Measurements from ENCODE around the gene LCT.
"Not testable (repeated sequence)": the region's sequence is repeated elsewhere in the genome, so short reads cannot be mapped to it uniquely, and the experiment has no call there.

LCT gene

GRCh38 chr2:135812907-135813511 is 24.0 kb downstream of the LCT start:
- Histone ChIP-seq H3K36me3 (ENCODE audit: control insufficient read depth, low read depth, low read length) (no peaks in the 10 kb centered on the region), H3K9ac (ENCODE audit: low read length) (no peak overlapping the region), H3K4me1 (ENCODE audit: control insufficient read depth, low read depth, low read length) (no peaks in the 10 kb centered on the region), H3K27me3 (ENCODE audit: control insufficient read depth, insufficient read depth, low read length) (no peaks in the 10 kb centered on the region), H3K27ac (ENCODE audit: low read length) (no peak overlapping the region), H3K4me3 (ENCODE audit: low read length) (no peak overlapping the region), H3K9me3 (ENCODE audit: control insufficient read depth, low read depth, low read length) (no peaks in the 10 kb centered on the region)

GRCh38 chr2:135807874-135808273 is 29.1 kb downstream of the LCT start:
- H3K4me3 ChIP-seq (ENCODE audit: low read length); H3K4me1 ChIP-seq (ENCODE audit: control insufficient read depth, low read depth, low read length); H3K36me3 ChIP-seq (ENCODE audit: control insufficient read depth, low read depth, low read length); H3K9me3 ChIP-seq (ENCODE audit: control insufficient read depth, low read depth, low read length); H3K27me3 ChIP-seq (ENCODE audit: control insufficient read depth, insufficient read depth, low read length); H3K9ac ChIP-seq (ENCODE audit: low read length); H3K27ac ChIP-seq (ENCODE audit: low read length): not testable (repeated sequence)

DNA sequence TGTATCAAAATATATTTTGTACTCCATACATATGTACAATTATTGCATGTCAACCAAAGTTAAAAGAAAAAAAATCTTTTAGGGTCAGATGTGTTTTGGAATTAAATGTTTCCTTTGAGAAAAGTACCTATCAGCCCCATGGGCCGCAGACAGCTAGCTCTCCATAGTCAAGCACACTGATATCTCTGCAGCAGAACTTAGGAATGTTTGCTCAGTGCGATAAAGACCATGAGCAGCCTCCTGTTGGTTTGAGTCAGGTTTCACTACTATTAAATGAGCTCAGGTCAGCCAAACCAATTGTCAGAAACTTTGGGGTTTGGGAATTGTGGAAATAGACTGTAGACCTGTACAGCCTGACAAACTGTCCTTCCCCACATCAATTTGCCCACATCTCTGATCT is 33.7 kb downstream of the LCT start:
- no peaks in the 10 kb centered on the region for H3K27me3 ChIP-seq (ENCODE audit: control insufficient read depth, insufficient read depth, low read length)
- H3K9ac ChIP-seq (ENCODE audit: low read length) = no peak overlapping the region
- no peaks in the 10 kb centered on the region for H3K4me1 ChIP-seq (ENCODE audit: control insufficient read depth, low read depth, low read length)
- H3K4me3 ChIP-seq (ENCODE audit: low read length) = no peak overlapping the region
- H3K9me3 ChIP-seq (ENCODE audit: control insufficient read depth, low read depth, low read length) = no peaks in the 10 kb centered on the region
- H3K27ac ChIP-seq (ENCODE audit: low read length) = no peak overlapping the region
- no peaks in the 10 kb centered on the region for H3K36me3 ChIP-seq (ENCODE audit: control insufficient read depth, low read depth, low read length)

- H3K4me3 ChIP-seq (ENCODE audit: low read length) = no peak overlapping the region
- H3K4me1 ChIP-seq (ENCODE audit: control insufficient read depth, low read depth, low read length) = no peaks in the 10 kb centered on the region
- no peaks in the 10 kb centered on the region for H3K36me3 ChIP-seq (ENCODE audit: control insufficient read depth, low read depth, low read length)
- no peaks in the 10 kb centered on the region for H3K9me3 ChIP-seq (ENCODE audit: control insufficient read depth, low read depth, low read length)
- no peaks in the 10 kb centered on the region for H3K27me3 ChIP-seq (ENCODE audit: control insufficient read depth, insufficient read depth, low read length)
- H3K27ac ChIP-seq (ENCODE audit: low read length) = no peak overlapping the region
- H3K9ac ChIP-seq (ENCODE audit: low read length) = no peak overlapping the region
Observed at GRCh38 chr2:135802350-135802749, 34.6 kb downstream of the LCT start.

GRCh38 chr2:135800513-135801460 is 36.2 kb downstream of the LCT start:
- Histone ChIP-seq H3K4me3 (ENCODE audit: low read length) (no peak overlapping the region), H3K9ac (ENCODE audit: low read length) (no peak overlapping the region), H3K4me1 (ENCODE audit: control insufficient read depth, low read depth, low read length) (no peaks in the 10 kb centered on the region), H3K27me3 (ENCODE audit: control insufficient read depth, insufficient read depth, low read length) (no peaks in the 10 kb centered on the region), H3K36me3 (ENCODE audit: control insufficient read depth, low read depth, low read length) (no peaks in the 10 kb centered on the region), H3K9me3 (ENCODE audit: control insufficient read depth, low read depth, low read length) (no peaks in the 10 kb centered on the region), H3K27ac (ENCODE audit: low read length) (no peak overlapping the region)

- no peak overlapping the region for H3K9ac ChIP-seq (ENCODE audit: low read length)
- H3K9me3 ChIP-seq (ENCODE audit: control insufficient read depth, low read depth, low read length) = no peaks in the 10 kb centered on the region
- H3K27me3 ChIP-seq (ENCODE audit: control insufficient read depth, insufficient read depth, low read length) = no peaks in the 10 kb centered on the region
- H3K27ac ChIP-seq (ENCODE audit: low read length) = no peak overlapping the region
- no peaks in the 10 kb centered on the region for H3K36me3 ChIP-seq (ENCODE audit: control insufficient read depth, low read depth, low read length)
- H3K4me3 ChIP-seq (ENCODE audit: low read length) = no peak overlapping the region
- H3K4me1 ChIP-seq (ENCODE audit: control insufficient read depth, low read depth, low read length) = no peaks in the 10 kb centered on the region
Observed at GRCh38 chr2:135799738-135800137, 37.2 kb downstream of the LCT start.

GRCh38 chr2:135798762-135799161 is 38.2 kb downstream of the LCT start:
- H3K4me1 ChIP-seq (ENCODE audit: control insufficient read depth, low read depth, low read length) = no peaks in the 10 kb centered on the region
- no peaks in the 10 kb centered on the region for H3K9me3 ChIP-seq (ENCODE audit: control insufficient read depth, low read depth, low read length)
- H3K27ac ChIP-seq (ENCODE audit: low read length) = no peak overlapping the region
- no peak overlapping the region for H3K4me3 ChIP-seq (ENCODE audit: low read length)
- H3K27me3 ChIP-seq (ENCODE audit: control insufficient read depth, insufficient read depth, low read length) = no peaks in the 10 kb centered on the region
- H3K36me3 ChIP-seq (ENCODE audit: control insufficient read depth, low read depth, low read length) = no peaks in the 10 kb centered on the region
- H3K9ac ChIP-seq (ENCODE audit: low read length) = no peak overlapping the region

DNA sequence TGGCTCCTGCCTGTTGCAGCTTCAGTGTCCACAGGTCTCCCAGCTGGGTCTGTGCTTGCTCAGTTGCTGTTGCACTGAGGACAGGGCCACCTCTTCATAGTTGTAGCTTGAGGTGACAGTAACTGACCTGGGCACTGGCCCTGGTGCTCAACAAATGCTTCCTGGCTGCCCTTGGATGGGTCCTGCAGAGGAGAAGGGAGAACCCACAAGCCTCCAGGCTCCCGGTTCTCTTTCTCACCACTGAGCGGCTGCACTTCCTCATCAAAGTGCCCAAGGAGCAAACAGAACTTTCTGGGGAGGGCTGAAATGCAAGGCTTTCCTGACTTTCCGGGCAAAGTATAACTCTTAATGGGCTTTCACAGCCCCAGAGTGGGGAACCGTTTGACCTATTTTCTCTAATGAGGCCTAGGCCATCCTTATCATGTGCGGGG is 38.7 kb downstream of the LCT start:
- Histone ChIP-seq H3K27ac (ENCODE audit: low read length) (no peak overlapping the region), H3K4me3 (ENCODE audit: low read length) (no peak overlapping the region), H3K9ac (ENCODE audit: low read length) (no peak overlapping the region), H3K4me1 (ENCODE audit: control insufficient read depth, low read depth, low read length) (no peaks in the 10 kb centered on the region), H3K27me3 (ENCODE audit: control insufficient read depth, insufficient read depth, low read length) (no peaks in the 10 kb centered on the region), H3K9me3 (ENCODE audit: control insufficient read depth, low read depth, low read length) (no peaks in the 10 kb centered on the region), H3K36me3 (ENCODE audit: control insufficient read depth, low read depth, low read length) (no peaks in the 10 kb centered on the region)

DNA sequence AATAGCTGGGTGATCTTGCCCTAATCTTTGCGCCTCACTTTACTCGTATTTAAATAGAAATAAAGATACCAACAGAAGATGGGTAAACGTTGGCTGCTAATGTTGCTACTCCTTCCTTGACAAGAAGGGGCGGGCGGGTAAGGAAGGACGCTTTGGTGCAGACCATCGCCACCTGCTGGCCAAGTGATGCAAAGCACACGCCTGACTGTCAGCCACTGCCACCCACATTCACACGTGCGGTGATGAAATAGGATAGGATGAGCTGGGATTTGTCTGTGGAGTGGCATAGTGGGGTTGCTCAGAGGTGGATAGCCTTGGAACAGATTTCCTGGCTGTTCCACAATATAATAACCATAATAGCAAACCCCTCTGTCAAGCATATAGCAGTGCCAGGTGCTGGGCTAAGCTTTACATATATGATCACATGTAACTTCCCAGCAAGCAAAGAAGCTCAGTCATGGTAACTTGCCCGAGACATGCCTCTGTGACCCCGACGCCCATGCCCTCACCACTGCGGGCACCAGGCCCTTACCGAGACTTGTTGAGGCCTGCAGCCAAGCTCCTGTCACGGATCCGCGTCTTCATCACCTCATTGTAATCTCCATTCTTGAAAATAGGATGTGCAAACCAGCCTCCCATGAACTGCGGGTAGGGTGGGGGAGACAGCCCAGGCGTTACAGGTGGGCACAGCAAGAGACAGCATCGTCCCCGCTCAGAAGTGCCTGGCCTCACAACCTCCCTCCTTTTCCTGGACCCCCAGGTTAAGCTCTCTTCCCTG is 39.3 kb downstream of the LCT start:
- Histone ChIP-seq H3K9me3 (ENCODE audit: control insufficient read depth, low read depth, low read length) (no peaks in the 10 kb centered on the region), H3K36me3 (ENCODE audit: control insufficient read depth, low read depth, low read length) (no peaks in the 10 kb centered on the region), H3K9ac (ENCODE audit: low read length) (no peak overlapping the region), H3K27ac (ENCODE audit: low read length) (no peak overlapping the region), H3K27me3 (ENCODE audit: control insufficient read depth, insufficient read depth, low read length) (no peaks in the 10 kb centered on the region), H3K4me3 (ENCODE audit: low read length) (no peak overlapping the region), H3K4me1 (ENCODE audit: control insufficient read depth, low read depth, low read length) (no peaks in the 10 kb centered on the region)

DNA sequence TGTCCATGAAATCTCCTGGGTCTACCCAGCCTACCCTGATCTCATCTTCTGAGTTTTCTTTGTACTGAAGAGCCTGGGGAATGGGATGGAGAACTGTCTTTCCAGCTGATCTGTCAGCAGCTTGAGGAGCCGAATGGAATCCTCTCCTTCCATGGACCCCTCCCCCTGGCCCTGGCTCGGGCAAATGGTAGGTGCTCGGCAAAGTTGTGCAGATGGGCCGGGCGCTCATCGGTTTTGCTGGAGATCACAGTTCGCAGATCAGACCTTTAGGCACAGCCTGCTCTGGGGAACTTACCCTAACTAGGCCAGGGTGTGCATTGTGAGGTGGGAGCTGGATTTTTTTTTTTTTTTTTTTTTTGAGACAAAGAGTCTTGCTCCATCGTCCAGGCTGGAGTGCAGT is 40.4 kb downstream of the LCT start:
- H3K9me3 ChIP-seq (ENCODE audit: control insufficient read depth, low read depth, low read length) = no peaks in the 10 kb centered on the region
- H3K9ac ChIP-seq (ENCODE audit: low read length) = no peak overlapping the region
- no peaks in the 10 kb centered on the region for H3K36me3 ChIP-seq (ENCODE audit: control insufficient read depth, low read depth, low read length)
- H3K4me1 ChIP-seq (ENCODE audit: control insufficient read depth, low read depth, low read length) = no peaks in the 10 kb centered on the region
- H3K27ac ChIP-seq (ENCODE audit: low read length) = no peak overlapping the region
- no peak overlapping the region for H3K4me3 ChIP-seq (ENCODE audit: low read length)
- H3K27me3 ChIP-seq (ENCODE audit: control insufficient read depth, insufficient read depth, low read length) = no peaks in the 10 kb centered on the region

GRCh38 chr2:135795641-135796040 is 41.3 kb downstream of the LCT start:
- not testable (repeated sequence) for H3K4me1 ChIP-seq (ENCODE audit: control insufficient read depth, low read depth, low read length); H3K27ac ChIP-seq (ENCODE audit: low read length); H3K27me3 ChIP-seq (ENCODE audit: control insufficient read depth, insufficient read depth, low read length); H3K9me3 ChIP-seq (ENCODE audit: control insufficient read depth, low read depth, low read length); H3K4me3 ChIP-seq (ENCODE audit: low read length); H3K9ac ChIP-seq (ENCODE audit: low read length); H3K36me3 ChIP-seq (ENCODE audit: control insufficient read depth, low read depth, low read length)
